Right ventricle myocardium superior (tissue), 1 donor: ENCODE data around the gene SEPTIN1. TPM values are rescaled to one million over a fixed set of nuclear protein-coding genes. Genes with fewer than 3 reads are reported as not detected.
"Not testable (repeated sequence)": the region's sequence is repeated elsewhere in the genome, so short reads cannot be mapped to it uniquely, and the experiment has no call there.

ENCODE experiments used
- ATAC-seq: fragments of 200-7000 bp; cut with Tn5 transposase; one replicate; pipeline ENCODE4 v1.9.1; 2020; ENCODE audit warnings: mild to moderate bottlenecking; ENCODE audit not compliant: poor library complexity
- DNase-seq: peaks from one replicate; pipeline ENCODE4 v3.0.0-alpha.2; 2020
- intact Hi-C: fragments of 100-400 bp; cut with DNase I; formaldehyde crosslinking; loops from one replicate; pipeline ENCODE4 v1.11.2; 2022
- total RNA-seq: library from RNA; stranded (reverse); fragmentation: NEBNext Ultra II Directional; extraction: Animal tissue kit (Norgen Biotek cat#: 25700); gene quantifications from one replicate; pipeline ENCODE4 v1.2.1, GENCODE V29; 2021
- donor health status: DM: no; HTN: yes; CAD: no; lungs with severe emphysema.

The SEPTIN1 gene
- total RNA-seq, 1 donor from 2014 or later = 0.97 TPM

- DNase-seq (no peak), ATAC-seq (peak; percentile 26)
- intact Hi-C loops = loop anchor here (10.0 kb wide), 1 partner anchor 53 kb away; the partner anchor contains the start of gene CD2BP2
Measured at GRCh38 chr16:30407804-30408534, 25.6 kb upstream of the SEPTIN1 start.

GRCh38 chr16:30407102-30407803 is 24.9 kb upstream of the SEPTIN1 start, which contains the start of gene ZNF771:
ZNF771 (plus strand) TSS chr16:30407606; CDS start chr16:30408054, 448 bp downstream.
- ATAC-seq = peak; percentile 98
- peak; percentile 97 for DNase-seq
- intact Hi-C loops = loop anchor here (10.0 kb wide), 1 partner anchor 52 kb away; the partner anchor contains the start of gene CD2BP2

- DNase-seq (no peak), ATAC-seq (no peak)
- intact Hi-C loops = loop anchor here (10.0 kb wide), 1 partner anchor 52 kb away; the partner anchor contains the start of gene CD2BP2
Measured at GRCh38 chr16:30406795-30407101, 24.4 kb upstream of the SEPTIN1 start.

- intact Hi-C loops = loop anchor here (10.0 kb wide), 1 partner anchor 47 kb away; the partner anchor contains the start of gene CD2BP2
- DNase-seq = no peak
- ATAC-seq = no peak
Measured at GRCh38 chr16:30401768-30402425, 19.5 kb upstream of the SEPTIN1 start.

GRCh38 chr16:30399435-30400186 is 17.2 kb upstream of the SEPTIN1 start:
- DNase-seq (no peak), ATAC-seq (no peak)
- intact Hi-C loops = loop anchor here (10.0 kb wide), 1 partner anchor 45 kb away; the partner anchor contains the start of gene CD2BP2

- intact Hi-C loops = no loop called here
- DNase-seq = no peak
- ATAC-seq = no peak
Measured at GRCh38 chr16:30398661-30399434, 16.5 kb upstream of the SEPTIN1 start.

- DNase-seq = no peak
- intact Hi-C loops = no loop called here
Measured at GRCh38 chr16:30397776-30398660, 15.7 kb upstream of the SEPTIN1 start.

GRCh38 chr16:30397056-30397455 is 14.7 kb upstream of the SEPTIN1 start:
- DNase-seq (no peak), ATAC-seq (no peak)
- intact Hi-C loops = no loop called here

More at GRCh38 chr16:30397776-30398660, 15.7 kb upstream of the SEPTIN1 start:
- ATAC-seq = no peak

- intact Hi-C loops, DNase-seq, ATAC-seq: not testable (repeated sequence)
Measured at GRCh38 chr16:30396627-30397026, 14.3 kb upstream of the SEPTIN1 start.

GRCh38 chr16:30395992-30396585 is 13.7 kb upstream of the SEPTIN1 start:
- intact Hi-C loops = no loop called here
- DNase-seq = no peak

GRCh38 chr16:30395155-30395991 is 13.0 kb upstream of the SEPTIN1 start, which contains the start of gene ZNF48:
ZNF48 (plus strand) TSS chr16:30395420; CDS start chr16:30395795, 375 bp downstream.
- DNase-seq (peak; percentile 92), ATAC-seq (peak; percentile 97)
- intact Hi-C loops = no loop called here

More at GRCh38 chr16:30395992-30396585, 13.7 kb upstream of the SEPTIN1 start:
- no peak for ATAC-seq

GRCh38 chr16:30394592-30395154 is 12.3 kb upstream of the SEPTIN1 start:
- intact Hi-C loops = no loop called here
- ATAC-seq (peak; percentile 37), DNase-seq (no peak)

GRCh38 chr16:30383521-30383920 is 1.2 kb upstream of the SEPTIN1 start:
- no peak for DNase-seq
- intact Hi-C loops = no loop called here
- ATAC-seq = no peak

GRCh38 chr16:30381291-30382041 is 895 bp downstream of the SEPTIN1 start:
- ATAC-seq (no peak), DNase-seq (no peak)
- intact Hi-C loops = no loop called here

GRCh38 chr16:30380803-30381208 is 1.6 kb downstream of the SEPTIN1 start:
- intact Hi-C loops = no loop called here
- no peak for DNase-seq
- no peak for ATAC-seq
